ENCODE data around the gene SLC25A48.

SLC25A48 gene

DNA sequence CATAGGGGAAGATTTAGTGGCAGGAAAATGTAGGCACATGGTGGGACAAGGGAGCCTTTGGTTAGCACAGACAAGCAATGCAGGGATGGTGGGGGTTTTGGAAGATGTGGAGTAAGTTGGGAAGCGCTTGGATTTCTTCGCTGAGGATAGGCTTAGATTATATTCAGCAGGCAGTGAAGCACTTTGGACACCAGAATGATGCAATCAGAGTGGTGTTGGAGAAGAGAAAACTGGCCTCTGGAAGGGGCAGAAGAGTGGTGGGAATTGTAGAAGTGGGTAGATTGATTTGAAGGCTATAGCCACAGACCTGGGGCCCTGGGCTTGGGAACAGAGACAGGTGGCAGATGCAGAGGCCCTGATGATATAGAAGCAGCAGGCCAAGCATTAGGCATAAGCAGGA, 28.3 kb downstream of the SLC25A48 start:
- DNase-seq (ENCODE audit: insufficient read length) (no peak), FAIRE-seq (no peak)
- TF ChIP-seq POLR2A (IDR thresholded peaks at IDR 0.05; ENCODE audit: low read depth, low read length) = no peak
- no peak for TF ChIP-seq POLR2AphosphoS5 (IDR thresholded peaks at IDR 0.05; ENCODE audit: low read depth, low read length)
- TF ChIP-seq TAF1 (IDR thresholded peaks at IDR 0.05; ENCODE audit: borderline replicate concordance, low read depth, low read length) = no peak

GRCh38 chr5:135864503-135865435, 30.3 kb downstream of the SLC25A48 start:
- TF ChIP-seq POLR2A (IDR thresholded peaks at IDR 0.05; ENCODE audit: low read depth, low read length) (no peak), POLR2AphosphoS5 (IDR thresholded peaks at IDR 0.05; ENCODE audit: low read depth, low read length) (no peak), TAF1 (IDR thresholded peaks at IDR 0.05; ENCODE audit: borderline replicate concordance, low read depth, low read length) (no peak)
- FAIRE-seq (no peak), DNase-seq (ENCODE audit: insufficient read length) (no peak)

DNA sequence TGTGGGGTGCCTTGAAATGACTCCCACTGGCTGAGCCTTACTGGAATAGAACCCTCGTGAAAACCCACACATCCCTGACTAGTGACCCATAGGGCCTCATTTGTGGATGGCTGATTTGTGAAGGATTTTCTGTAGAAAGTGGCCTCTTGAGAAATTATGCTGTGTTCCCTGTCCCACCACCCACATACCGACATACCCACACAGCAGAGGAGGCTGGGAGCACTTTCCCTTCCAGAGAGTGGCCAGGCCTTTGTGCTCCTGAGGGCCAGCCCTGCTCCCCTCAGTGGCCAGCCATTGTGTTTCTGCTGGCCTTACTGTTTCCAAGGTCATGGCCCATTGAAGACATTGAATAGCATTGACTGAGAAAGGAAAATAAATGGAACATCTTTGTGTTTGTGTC, 31.6 kb downstream of the SLC25A48 start:
- no peak for TF ChIP-seq POLR2A (IDR thresholded peaks at IDR 0.05; ENCODE audit: low read depth, low read length)
- no peak for TF ChIP-seq POLR2AphosphoS5 (IDR thresholded peaks at IDR 0.05; ENCODE audit: low read depth, low read length)
- TF ChIP-seq TAF1 (IDR thresholded peaks at IDR 0.05; ENCODE audit: borderline replicate concordance, low read depth, low read length) = no peak
- DNase-seq (ENCODE audit: insufficient read length) (no peak), FAIRE-seq (no peak)

DNA sequence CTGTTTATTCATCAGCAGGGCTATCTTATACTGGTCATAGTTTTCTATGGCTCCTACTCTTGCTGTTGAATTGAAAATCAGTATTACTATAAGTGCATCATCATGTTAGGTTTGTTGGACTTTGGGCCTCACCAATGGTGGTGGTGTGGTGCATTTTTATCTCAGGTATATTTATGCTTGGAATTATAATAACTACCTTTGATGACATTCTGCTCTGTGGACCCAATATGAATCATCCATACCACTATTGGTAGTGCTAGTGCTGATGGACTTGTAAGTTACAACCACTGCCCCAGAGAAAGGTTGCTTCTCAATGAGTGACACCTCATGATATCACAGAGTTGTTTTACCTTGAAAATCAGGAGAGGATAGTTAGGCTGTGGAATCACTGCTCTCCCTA, 33.1 kb downstream of the SLC25A48 start:
- TF ChIP-seq TAF1 (IDR thresholded peaks at IDR 0.05; ENCODE audit: borderline replicate concordance, low read depth, low read length) (no peak), POLR2A (IDR thresholded peaks at IDR 0.05; ENCODE audit: low read depth, low read length) (no peak), POLR2AphosphoS5 (IDR thresholded peaks at IDR 0.05; ENCODE audit: low read depth, low read length) (no peak)
- FAIRE-seq (no peak), DNase-seq (ENCODE audit: insufficient read length) (no peak)

GRCh38 chr5:135868681-135869080, 34.2 kb downstream of the SLC25A48 start:
- TF ChIP-seq POLR2AphosphoS5 (IDR thresholded peaks at IDR 0.05; ENCODE audit: low read depth, low read length) (no peak), TAF1 (IDR thresholded peaks at IDR 0.05; ENCODE audit: borderline replicate concordance, low read depth, low read length) (no peak), POLR2A (IDR thresholded peaks at IDR 0.05; ENCODE audit: low read depth, low read length) (no peak)
- DNase-seq (ENCODE audit: insufficient read length) (no peak), FAIRE-seq (no peak)

- FAIRE-seq = no peak
- no peak for DNase-seq (ENCODE audit: insufficient read length)
- TF ChIP-seq POLR2AphosphoS5 (IDR thresholded peaks at IDR 0.05; ENCODE audit: low read depth, low read length) (no peak), TAF1 (IDR thresholded peaks at IDR 0.05; ENCODE audit: borderline replicate concordance, low read depth, low read length) (no peak), POLR2A (IDR thresholded peaks at IDR 0.05; ENCODE audit: low read depth, low read length) (no peak)
Measured at GRCh38 chr5:135869276-135869675, 34.8 kb downstream of the SLC25A48 start.

- TF ChIP-seq POLR2AphosphoS5 (IDR thresholded peaks at IDR 0.05; ENCODE audit: low read depth, low read length) = no peak
- no peak for TF ChIP-seq POLR2A (IDR thresholded peaks at IDR 0.05; ENCODE audit: low read depth, low read length)
- no peak for TF ChIP-seq TAF1 (IDR thresholded peaks at IDR 0.05; ENCODE audit: borderline replicate concordance, low read depth, low read length)
- no peak for FAIRE-seq
- DNase-seq (ENCODE audit: insufficient read length) = no peak
Measured at GRCh38 chr5:135869935-135870334, 35.5 kb downstream of the SLC25A48 start.

GRCh38 chr5:135871268-135871915, 36.9 kb downstream of the SLC25A48 start:
- FAIRE-seq = no peak
- DNase-seq (ENCODE audit: insufficient read length) = no peak
- no peak for TF ChIP-seq POLR2AphosphoS5 (IDR thresholded peaks at IDR 0.05; ENCODE audit: low read depth, low read length)

GRCh38 chr5:135873831-135874230, 39.4 kb downstream of the SLC25A48 start:
- DNase-seq (ENCODE audit: insufficient read length) (no peak), FAIRE-seq (no peak)
- TF ChIP-seq TAF1 (IDR thresholded peaks at IDR 0.05; ENCODE audit: borderline replicate concordance, low read depth, low read length) (no peak), POLR2A (IDR thresholded peaks at IDR 0.05; ENCODE audit: low read depth, low read length) (no peak), POLR2AphosphoS5 (IDR thresholded peaks at IDR 0.05; ENCODE audit: low read depth, low read length) (no peak)

DNA sequence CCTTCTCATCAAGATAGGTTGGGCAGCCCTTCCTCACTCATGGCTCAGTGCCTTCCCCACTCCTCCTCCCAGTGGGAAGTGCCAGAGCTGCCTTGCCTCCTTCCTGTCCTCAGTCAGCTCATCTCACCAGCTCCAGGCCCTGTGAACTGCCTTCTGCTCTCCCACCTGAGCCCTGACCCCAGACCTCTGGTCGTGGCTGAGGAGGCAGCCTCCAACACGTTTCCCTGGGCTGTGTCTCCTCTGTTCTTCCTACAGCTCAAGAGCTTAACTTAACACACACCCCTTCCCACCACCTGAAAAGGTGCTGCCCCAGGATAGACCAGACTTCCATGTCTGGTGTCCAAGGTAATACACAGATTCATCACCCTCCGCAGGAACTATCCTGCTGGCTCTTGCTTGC, 40.0 kb downstream of the SLC25A48 start:
- no peak for TF ChIP-seq TAF1 (IDR thresholded peaks at IDR 0.05; ENCODE audit: borderline replicate concordance, low read depth, low read length)
- no peak for FAIRE-seq
- no peak for DNase-seq (ENCODE audit: insufficient read length)

DNA sequence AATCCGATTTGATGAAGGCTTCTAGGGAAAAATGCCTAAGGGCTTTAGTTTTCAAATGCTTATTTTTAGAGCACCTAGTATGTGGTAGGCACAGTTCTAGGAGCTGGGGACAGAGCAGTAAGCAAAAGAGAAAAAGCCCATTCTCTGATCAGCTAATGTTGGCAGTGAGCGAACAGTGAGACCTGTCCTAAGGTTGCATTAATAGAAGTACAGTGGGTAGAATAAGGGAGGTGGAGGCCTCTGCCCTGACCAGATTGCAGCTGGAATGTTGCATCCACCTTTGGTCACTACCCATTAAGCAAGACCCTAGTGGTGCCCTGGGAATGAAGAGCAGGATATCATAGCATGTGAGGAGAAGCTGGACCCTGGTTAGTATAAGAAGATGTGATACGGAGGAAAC, 41.1 kb downstream of the SLC25A48 start:
- no peak for FAIRE-seq
- TF ChIP-seq POLR2AphosphoS5 (IDR thresholded peaks at IDR 0.05; ENCODE audit: low read depth, low read length) (no peak), TAF1 (IDR thresholded peaks at IDR 0.05; ENCODE audit: borderline replicate concordance, low read depth, low read length) (no peak), POLR2A (IDR thresholded peaks at IDR 0.05; ENCODE audit: low read depth, low read length) (no peak)

GRCh38 chr5:135876146-135876545, 41.7 kb downstream of the SLC25A48 start:
- no peak for TF ChIP-seq TAF1 (IDR thresholded peaks at IDR 0.05; ENCODE audit: borderline replicate concordance, low read depth, low read length)
- no peak for TF ChIP-seq POLR2A (IDR thresholded peaks at IDR 0.05; ENCODE audit: low read depth, low read length)
- no peak for TF ChIP-seq POLR2AphosphoS5 (IDR thresholded peaks at IDR 0.05; ENCODE audit: low read depth, low read length)
- no peak for FAIRE-seq
- no peak for DNase-seq (ENCODE audit: insufficient read length)

More for the DNA sequence above, 41.1 kb downstream of the SLC25A48 start:
- no peak for DNase-seq (ENCODE audit: insufficient read length)

Measured in GM12892 (cell line).